CD4-positive, alpha-beta T cell treated with Interferon alpha-2 for 1 hour (primary cell): ENCODE data around the gene TRAP1.
"Not testable (repeated sequence)": the region's sequence is repeated elsewhere in the genome, so short reads cannot be mapped to it uniquely, and the experiment has no call there.

ENCODE experiments used
- DNase-seq, 2 donors: peaks; one replicate each; pipeline ENCODE4 v3.0.0-alpha.2; 2020 to 2022

TRAP1 gene

GRCh38 chr16:3645108-3645503 lies 72.2 kb downstream of the TRAP1 start:
- no peak for DNase-seq

GRCh38 chr16:3643095-3643730 lies 74.1 kb downstream of the TRAP1 start:
- no peak for DNase-seq

GRCh38 chr16:3642397-3643094 lies 74.8 kb downstream of the TRAP1 start:
- DNase-seq = no peak

- DNase-seq = no peak
These were observed 75.4 kb downstream of the TRAP1 start for GRCh38 chr16:3641801-3642396.

GRCh38 chr16:3640632-3641501 lies 76.5 kb downstream of the TRAP1 start:
- no peak for DNase-seq

GRCh38 chr16:3640207-3640606 lies 77.1 kb downstream of the TRAP1 start:
- DNase-seq = no peak

- no peak for DNase-seq
These were observed 78.2 kb downstream of the TRAP1 start for GRCh38 chr16:3638916-3639644.

- peak in 1 of 2 donors; percentile 12 for DNase-seq
These were observed 79.9 kb downstream of the TRAP1 start for GRCh38 chr16:3637371-3637923.

GRCh38 chr16:3625911-3626732 lies 91.2 kb downstream of the TRAP1 start:
- peak in 1 of 2 donors; percentile 38 for DNase-seq

GRCh38 chr16:3625331-3625730 lies 92.0 kb downstream of the TRAP1 start:
- no peak for DNase-seq

- DNase-seq = no peak
These were observed 93.7 kb downstream of the TRAP1 start for GRCh38 chr16:3623642-3624041.

- no peak for DNase-seq
These were observed 98.6 kb downstream of the TRAP1 start for GRCh38 chr16:3618769-3619141.

GRCh38 chr16:3612510-3613466 lies 104.5 kb downstream of the TRAP1 start:
- DNase-seq = no peak

- DNase-seq = peak; percentile 93 to 94
These were observed 106.0 kb downstream of the TRAP1 start, which contains the start of gene SLX4 for GRCh38 chr16:3611146-3611975. SLX4 (minus strand) TSS chr16:3611606; CDS start chr16:3608964, 2,642 bp downstream.

GRCh38 chr16:3610698-3611145 lies 106.6 kb downstream of the TRAP1 start:
- no peak for DNase-seq

GRCh38 chr16:3609895-3610697 lies 107.2 kb downstream of the TRAP1 start:
- DNase-seq = no peak

GRCh38 chr16:3608976-3609375 lies 108.3 kb downstream of the TRAP1 start:
- DNase-seq = not testable (repeated sequence)

GRCh38 chr16:3608069-3608468 lies 109.3 kb downstream of the TRAP1 start:
- DNase-seq = no peak
